ENCODE results near the gene OR2D3.
"Not testable (repeated sequence)": the region's sequence is repeated elsewhere in the genome, so short reads cannot be mapped to it uniquely, and the experiment has no call there.

OR2D3 gene, protein sequence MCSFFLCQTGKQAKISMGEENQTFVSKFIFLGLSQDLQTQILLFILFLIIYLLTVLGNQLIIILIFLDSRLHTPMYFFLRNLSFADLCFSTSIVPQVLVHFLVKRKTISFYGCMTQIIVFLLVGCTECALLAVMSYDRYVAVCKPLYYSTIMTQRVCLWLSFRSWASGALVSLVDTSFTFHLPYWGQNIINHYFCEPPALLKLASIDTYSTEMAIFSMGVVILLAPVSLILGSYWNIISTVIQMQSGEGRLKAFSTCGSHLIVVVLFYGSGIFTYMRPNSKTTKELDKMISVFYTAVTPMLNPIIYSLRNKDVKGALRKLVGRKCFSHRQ

GRCh38 chr11:6920702-6921101 is at the start of gene OR2D3:
Gene OR2D3 (plus strand): TSS chr11:6921002. CDS start chr11:6921002, 0 bp downstream.
- no peak for DNase-seq

DNA sequence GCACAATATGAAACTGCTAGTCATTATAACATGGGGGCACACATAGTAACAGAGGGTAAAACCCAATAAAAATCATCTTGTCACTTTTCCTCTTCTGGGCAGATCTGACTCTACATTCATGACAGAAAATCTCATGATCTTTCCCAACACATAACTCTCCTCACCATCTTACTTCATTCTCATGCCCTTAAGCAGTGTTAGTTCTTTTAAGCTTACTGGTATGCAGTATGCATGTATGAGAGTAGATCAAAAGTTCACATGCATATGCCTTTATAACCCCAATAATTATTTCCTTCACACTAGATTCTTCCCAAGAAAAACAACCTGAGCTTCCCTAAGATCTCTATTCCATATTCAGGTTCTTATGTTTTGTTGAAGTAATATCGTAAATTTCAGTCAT is 49.5 kb upstream of the OR2D3 start:
- no peak for DNase-seq

GRCh38 chr11:6875761-6876160 is 45.0 kb upstream of the OR2D3 start:
- no peak for DNase-seq

DNA sequence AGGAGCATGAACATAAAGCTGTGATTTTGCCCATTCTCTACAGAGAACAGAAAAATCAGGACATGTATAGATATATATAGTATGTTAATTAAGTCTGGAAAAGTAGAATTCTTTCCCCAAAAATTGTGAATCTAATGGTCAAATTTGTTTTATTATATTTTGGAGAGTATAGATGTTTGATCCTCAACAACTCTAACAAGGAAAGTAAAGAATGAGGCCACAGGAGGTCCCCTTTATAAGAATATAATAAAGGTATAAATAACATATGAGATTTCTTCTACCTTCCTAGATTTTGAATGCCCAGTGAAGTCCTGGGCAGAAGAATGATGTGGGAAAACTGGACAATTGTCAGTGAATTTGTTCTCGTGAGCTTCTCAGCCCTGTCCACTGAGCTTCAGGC is 44.5 kb upstream of the OR2D3 start, which contains the start of gene OR10A4:
TSS of gene OR10A4 (plus strand) at position 301 of the 400 bp plus-strand sequence. CDS start at position 324, 23 bp downstream.
- DNase-seq = no peak

DNA sequence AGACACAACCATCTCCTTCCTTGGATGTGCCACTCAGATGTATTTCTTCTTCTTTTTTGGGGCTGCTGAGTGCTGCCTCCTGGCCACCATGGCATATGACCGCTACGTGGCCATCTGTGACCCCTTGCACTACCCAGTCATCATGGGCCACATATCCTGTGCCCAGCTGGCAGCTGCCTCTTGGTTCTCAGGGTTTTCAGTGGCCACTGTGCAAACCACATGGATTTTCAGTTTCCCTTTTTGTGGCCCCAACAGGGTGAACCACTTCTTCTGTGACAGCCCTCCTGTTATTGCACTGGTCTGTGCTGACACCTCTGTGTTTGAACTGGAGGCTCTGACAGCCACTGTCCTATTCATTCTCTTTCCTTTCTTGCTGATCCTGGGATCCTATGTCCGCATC is 43.9 kb upstream of the OR2D3 start:
- DNase-seq = no peak

- no peak for DNase-seq
These were observed 38.1 kb upstream of the OR2D3 start for GRCh38 chr11:6882751-6883150.

DNA sequence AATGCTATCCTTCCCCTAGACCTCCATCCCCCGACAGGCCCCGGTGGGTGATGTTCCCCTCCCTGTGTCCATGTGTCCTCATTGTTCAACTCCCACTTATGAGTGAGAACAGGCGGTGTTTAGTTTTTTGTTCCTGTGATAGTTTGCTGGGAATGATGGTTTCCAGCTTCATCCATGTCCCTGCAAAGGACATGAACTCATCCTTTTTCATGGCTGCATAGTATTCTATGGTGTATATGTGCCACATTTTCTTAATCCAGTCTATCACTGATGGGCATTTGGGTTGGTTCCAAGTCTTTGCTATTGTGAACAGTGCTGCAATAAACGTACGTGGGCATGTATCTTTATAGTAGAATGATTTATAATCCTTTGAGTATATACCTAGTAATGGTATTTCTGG is 33.1 kb upstream of the OR2D3 start:
- DNase-seq = not testable (repeated sequence)

- no peak for DNase-seq
These were observed 32.0 kb upstream of the OR2D3 start for GRCh38 chr11:6888830-6889229.

DNA sequence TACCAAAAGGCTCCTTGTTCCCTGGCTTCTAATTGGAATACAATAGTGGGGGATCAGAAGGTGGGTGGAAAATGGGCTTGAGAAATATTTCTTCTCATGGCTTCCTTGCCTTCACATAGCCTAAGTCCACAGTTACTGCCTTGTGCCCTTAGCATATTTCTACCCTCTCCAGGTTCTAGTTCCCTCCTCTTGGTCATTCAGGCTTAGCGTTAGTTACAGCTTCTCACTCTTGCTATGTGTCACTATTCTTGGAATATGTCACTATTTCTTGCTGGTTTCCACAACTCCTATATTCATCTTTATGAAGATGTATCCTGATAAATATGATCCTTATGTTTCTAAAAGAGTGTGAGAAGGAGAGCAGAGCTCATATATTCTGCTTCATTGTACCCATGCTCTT is 31.0 kb upstream of the OR2D3 start:
- no peak for DNase-seq

DNA sequence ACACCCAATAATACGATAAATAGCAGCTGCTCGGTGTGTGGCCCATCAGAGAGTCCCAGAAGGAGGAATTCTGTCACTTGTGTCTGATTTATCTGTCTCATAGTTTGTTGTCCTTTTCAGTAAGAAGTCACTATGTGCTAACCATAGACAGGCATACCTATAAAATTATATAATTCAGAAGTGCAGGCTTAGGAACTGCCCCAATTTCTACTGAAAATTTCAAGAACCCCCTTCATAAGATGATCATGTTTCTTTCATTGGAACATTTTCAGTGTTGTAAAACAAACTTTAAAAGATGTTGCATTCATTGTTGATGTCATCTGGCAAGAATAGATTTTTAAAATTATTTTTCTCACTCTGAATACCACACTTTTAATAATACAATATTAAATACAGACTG is 28.4 kb upstream of the OR2D3 start, which contains the start of gene OR2D2:
TSS of gene OR2D2 (minus strand) at position 101 of the 400 bp plus-strand sequence. CDS start at position 101, 0 bp downstream.
- DNase-seq = no peak

DNA sequence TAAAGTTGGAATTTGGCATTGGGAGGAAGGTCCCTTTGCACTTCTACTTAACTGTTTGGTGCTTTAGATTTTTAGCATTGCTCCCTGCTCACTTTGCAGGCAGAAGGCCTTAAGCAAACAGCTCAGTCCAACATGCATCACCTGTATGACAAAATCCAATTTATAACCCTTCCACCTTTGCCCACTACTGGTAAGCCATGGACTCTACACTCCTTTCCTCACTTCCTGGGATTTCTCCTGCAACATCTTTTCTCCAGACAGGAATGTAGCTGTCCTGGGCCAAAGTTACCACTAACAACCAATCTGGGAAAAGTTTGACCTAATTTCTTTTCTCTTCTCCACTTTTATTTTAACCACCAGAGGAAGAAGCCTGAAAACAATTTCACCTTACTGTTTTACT is 26.7 kb upstream of the OR2D3 start:
- no peak for DNase-seq

DNA sequence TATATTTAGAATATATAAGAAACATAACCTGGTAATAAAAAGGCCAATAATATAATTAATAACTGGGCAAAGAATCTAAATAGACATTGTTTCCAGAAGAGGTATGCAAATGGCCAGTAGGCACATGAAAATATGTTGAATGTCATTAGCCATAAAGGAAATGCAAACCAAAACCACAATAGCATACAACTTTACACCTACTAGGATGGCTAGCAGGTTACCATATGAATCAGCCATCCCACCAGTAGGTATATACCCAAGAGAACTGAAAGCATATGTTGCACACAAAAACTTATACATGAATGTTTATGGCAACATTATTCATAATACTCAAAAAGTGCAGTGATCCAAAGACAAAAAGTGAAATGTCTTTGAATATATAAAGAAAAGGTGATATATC is 25.8 kb upstream of the OR2D3 start:
- no peak for DNase-seq

DNA sequence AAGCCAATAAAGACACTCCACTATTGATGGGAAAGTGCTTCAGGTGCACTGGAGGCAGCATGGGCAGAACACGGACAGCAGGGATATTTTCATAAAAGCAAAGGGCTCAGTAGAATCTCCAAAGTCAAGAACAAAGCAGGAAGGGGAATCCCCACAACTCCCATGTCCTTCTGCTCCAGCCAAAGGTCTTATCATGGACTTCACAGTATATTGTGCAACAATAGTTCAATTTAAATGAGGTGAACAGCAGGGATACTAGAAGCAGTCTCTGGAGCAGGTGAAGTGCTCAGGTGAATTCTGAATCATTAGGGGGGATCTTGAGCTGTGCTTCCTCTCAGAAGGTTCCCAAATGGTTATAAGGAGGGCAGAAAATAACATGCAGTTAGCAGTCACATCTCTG is 21.9 kb upstream of the OR2D3 start:
- no peak for DNase-seq

GRCh38 chr11:6900327-6900999 is 20.3 kb upstream of the OR2D3 start:
- DNase-seq = no peak

DNA sequence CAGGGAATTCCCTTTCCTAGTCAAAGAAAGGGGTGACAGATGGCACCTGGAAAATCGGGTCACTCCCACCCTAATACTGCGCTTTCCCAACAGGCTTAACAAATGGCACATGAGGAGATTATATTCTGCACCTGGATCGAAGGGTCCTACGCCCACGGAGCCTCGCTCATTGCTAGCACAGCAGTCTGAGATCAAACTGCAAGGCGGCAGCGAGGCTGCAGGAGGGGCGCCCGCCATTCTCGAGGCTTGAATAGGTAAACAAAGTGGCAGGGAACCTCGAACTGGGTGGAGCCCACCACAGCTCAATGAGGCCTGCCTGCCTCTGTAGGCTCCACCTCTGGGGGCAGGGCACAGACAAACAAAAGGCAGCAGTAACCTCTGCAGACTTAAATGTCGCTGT is 16.0 kb upstream of the OR2D3 start:
- not testable (repeated sequence) for DNase-seq

DNA sequence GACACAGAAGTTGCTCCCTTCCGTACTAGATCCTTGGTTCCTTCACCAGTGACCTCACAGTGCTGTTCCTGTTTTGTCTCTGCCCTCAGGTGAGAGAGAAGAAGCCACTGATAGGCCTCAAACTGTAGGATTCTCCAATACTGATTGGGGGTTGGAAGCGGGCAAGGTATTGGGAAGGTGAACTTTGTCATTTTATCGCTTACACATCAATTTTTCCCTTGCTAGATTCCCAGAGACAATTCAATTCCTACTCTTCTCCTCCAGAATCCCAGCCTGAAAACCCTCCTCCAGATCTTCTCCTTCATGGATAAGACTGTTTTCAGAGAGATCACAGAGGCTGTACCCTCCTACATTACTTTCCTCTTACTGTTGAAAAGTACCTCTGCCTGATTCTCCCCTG is 9.4 kb upstream of the OR2D3 start:
- DNase-seq = no peak

- DNase-seq = no peak
These were observed 8.9 kb upstream of the OR2D3 start for GRCh38 chr11:6911948-6912347.

DNA sequence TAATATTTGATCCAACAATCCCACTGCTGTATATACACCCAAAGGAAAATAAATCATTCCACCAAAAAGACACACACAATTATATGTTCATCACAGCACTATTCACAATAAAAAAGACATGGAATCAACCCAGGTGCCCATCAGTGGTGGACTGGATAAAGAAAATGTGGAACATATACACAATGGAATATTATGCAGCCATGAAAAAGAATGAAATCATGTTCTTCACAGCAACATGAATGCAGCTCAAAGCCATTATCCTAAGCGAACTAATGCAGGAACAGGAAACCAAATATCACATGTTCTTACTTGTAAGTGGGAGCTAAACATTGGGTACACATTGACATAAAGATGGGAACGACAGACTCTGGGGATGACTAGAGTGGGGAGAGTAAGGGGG is 1.1 kb upstream of the OR2D3 start:
- DNase-seq = no peak

GRCh38 chr11:6925007-6925577 is 4.3 kb downstream of the OR2D3 start:
- no peak for DNase-seq

- no peak for DNase-seq
These were observed 4.9 kb downstream of the OR2D3 start for GRCh38 chr11:6925636-6926207.

- DNase-seq = peak; percentile 62
These were observed 5.6 kb downstream of the OR2D3 start, which contains the start of gene ZNF215 for GRCh38 chr11:6926208-6927029. Gene ZNF215 (plus strand): TSS chr11:6926426. CDS start chr11:6932273, 5,847 bp downstream.

GRCh38 chr11:6927030-6927617 is 6.3 kb downstream of the OR2D3 start:
- DNase-seq = no peak

Data from stimulated activated CD8-positive, alpha-beta memory T cell treated with anti-CD3 and anti-CD28 coated beads, Interleukin-4, amount 100 ng/mL, for 48 hours (primary cell).